B cell (primary cell): Measurements from ENCODE around the gene MAP4K5. TPM values are rescaled to one million over a fixed set of nuclear protein-coding genes. Genes with fewer than 3 reads are reported as not detected.

Source experiments
- ATAC-seq: fragments of 200-7000 bp; cut with Tn5 transposase; one replicate; pipeline ENCODE4 v1.10.0; 2021; ENCODE audit warnings: low read depth, mild to moderate bottlenecking, moderate number of reproducible peaks, moderate library complexity
- CTCF ChIA-PET: fragments of 350-600 bp; sonication (Branson Sonifier 250); formaldehyde crosslinking; loops from one replicate; lab custom pipeline; 2021; ENCODE audit warnings: antibody characterized with exemption, inconsistent platforms; lab: Charles Lee
- POLR2A ChIA-PET: fragments of 350-600 bp; sonication (Branson Sonifier 250); formaldehyde crosslinking; loops from one replicate; lab custom pipeline; 2021; ENCODE audit warnings: antibody characterized with exemption; lab: Charles Lee
- DNase-seq: peaks from one replicate; pipeline ENCODE4 v3.0.0; 2013
- H2AFZ ChIP-seq: 2 replicates; pipeline ENCODE4 v1.6.1; 2012; ENCODE audit warnings: mild to moderate bottlenecking, low read depth, low read length; ENCODE audit not compliant: insufficient read depth, poor library complexity, severe bottlenecking
- H3K27ac ChIP-seq, 2 donors: 1 replicate in 1 of 2; 2 replicates in 1 of 2; pipeline ENCODE4 v1.5.1; 2012 to 2013; ENCODE audit warnings: low read length in 2 of 2, mild to moderate bottlenecking in 2 of 2, moderate library complexity in 1 of 2
- H3K27me3 ChIP-seq, 4 experiments: fragments of 200-600 bp in 1 of 4; sonication (generic) in 1 of 4; replicated peaks in 1 of 4; 1 replicate in 2 of 4; 2 replicates in 2 of 4; pipeline versions ENCODE4 v1.6.1 to v1.7.0; 2013 to 2016; ENCODE audit warnings: low read length in 3 of 4, mild to moderate bottlenecking in 2 of 4, mixed read lengths in 1 of 4, moderate library complexity in 1 of 4; ENCODE audit not compliant: insufficient read depth in 4 of 4, control insufficient read depth in 3 of 4; ENCODE audit errors: control extremely low read depth in 1 of 4
- H3K36me3 ChIP-seq, 2 experiments: replicated peaks in 1 of 2; 1 replicate in 1 of 2; 2 replicates in 1 of 2; pipeline versions ENCODE4 v1.6.1 to v1.7.1; 2013; ENCODE audit warnings: low read length in 1 of 2; ENCODE audit not compliant: insufficient read depth in 2 of 2, control insufficient read depth in 1 of 2; ENCODE audit errors: control extremely low read depth in 1 of 2, extremely low read depth in 1 of 2
- H3K4me1 ChIP-seq, 2 donors: fragments of 200-600 bp in 1 of 2; sonication (generic) in 1 of 2; 1 replicate in 1 of 2; 2 replicates in 1 of 2; pipeline versions ENCODE4 v1.5.1 to v1.6.1; 2013 to 2017; ENCODE audit warnings: low read length in 2 of 2; ENCODE audit not compliant: control insufficient read depth in 2 of 2, insufficient read depth in 2 of 2
- H3K4me2 ChIP-seq: replicated peaks from 2 replicates; pipeline ENCODE3; 2012; ENCODE audit warnings: mild to moderate bottlenecking, low read depth, low read length; ENCODE audit not compliant: poor library complexity, severe bottlenecking
- H3K4me3 ChIP-seq, 5 experiments: fragments of 200-600 bp in 1 of 5; sonication (generic) in 1 of 5; 1 replicate in 3 of 5; 2 replicates in 2 of 5; pipeline versions ENCODE4 v1.5.1 to v1.7.0; 2011 to 2016; ENCODE audit warnings: low read length in 4 of 5, mild to moderate bottlenecking in 4 of 5, low read depth in 2 of 5, control low read depth in 1 of 5, moderate library complexity in 1 of 5; ENCODE audit not compliant: insufficient read depth in 1 of 5; ENCODE audit errors: control extremely low read depth in 1 of 5, extremely low read depth in 1 of 5
- H3K79me2 ChIP-seq: fragments of 200-600 bp; sonication (generic); one replicate; pipeline ENCODE4 v1.6.0; 2016; ENCODE audit warnings: low read length; ENCODE audit not compliant: control insufficient read depth, insufficient read depth
- H3K9ac ChIP-seq: fragments of 200-600 bp; sonication (generic); 2 replicates; pipeline ENCODE4 v1.6.1; 2017; ENCODE audit warnings: mild to moderate bottlenecking, low read length, moderate library complexity
- H3K9me3 ChIP-seq, 3 donors: one replicate each; pipeline versions ENCODE4 v1.6.1 to v1.7.1; 2013; ENCODE audit warnings: low read length in 2 of 3; ENCODE audit not compliant: control insufficient read depth in 2 of 3, insufficient read depth in 1 of 3; ENCODE audit errors: control extremely low read depth in 1 of 3
- H4K20me1 ChIP-seq: 2 replicates; pipeline ENCODE4 v1.6.0; 2012; ENCODE audit warnings: mild to moderate bottlenecking, low read length; ENCODE audit not compliant: insufficient read depth, control insufficient read depth, poor library complexity, severe bottlenecking
- H3K27ac Mint-ChIP-seq: one replicate; pipeline ENCODE4 v1.8.0; 2021; ENCODE audit warnings: mixed read lengths
- H3K27me3 Mint-ChIP-seq: one replicate; pipeline ENCODE4 v1.8.0; 2021; ENCODE audit warnings: mixed read lengths
- H3K4me1 Mint-ChIP-seq: one replicate; pipeline ENCODE4 v1.8.0; 2021; ENCODE audit warnings: mixed read lengths
- H3K4me3 Mint-ChIP-seq: one replicate; pipeline ENCODE4 v1.8.0; 2021; ENCODE audit warnings: mixed read lengths
- H3K9me3 Mint-ChIP-seq: one replicate; pipeline ENCODE4 v1.8.0; 2022; ENCODE audit warnings: mixed read lengths; ENCODE audit not compliant: insufficient read depth
- EZH2 ChIP-seq: IDR thresholded peaks from 2 replicates; pipeline ENCODE4 v1.6.1; 2012; ENCODE audit warnings: borderline replicate concordance, low read depth, mild to moderate bottlenecking, moderate library complexity, low read length; ENCODE audit not compliant: insufficient read depth, poor library complexity, severe bottlenecking
- WGBS: methylation state at CpG from one replicate; pipeline ENCODE4 v1.1.5; 2013; ENCODE audit warnings: missing lambda C conversion rate; ENCODE audit not compliant: insufficient coverage; 5-methylcytosine and 5-hydroxymethylcytosine counted together
- intact Hi-C: fragments of 100-400 bp; cut with micrococcal nuclease; formaldehyde crosslinking; loops from one replicate; pipeline ENCODE4 v1.10.0; 2022
- polyA plus RNA-seq: library from polyadenylated mRNA; depleted of rRNA; stranded (reverse); fragments of >200 nt; gene quantifications from 2 replicates; pipeline ENCODE4 v1.2.3, GENCODE V29; 2012
- total RNA-seq, 2 donors: library from RNA; stranded (reverse); fragments of 120-200 nt in 1 of 2; gene quantifications; 1 replicate in 1 of 2; 2 replicates in 1 of 2; pipeline versions ENCODE4 v1.2.3 to v1.2.4, GENCODE V29; 2013 to 2022
- TF ChIP-seq, protein P1 (sequence below): fragments of 200-600 bp; IDR thresholded peaks from one replicate; pipeline ENCODE4 v1.8.0; 2022; ENCODE audit warnings: antibody characterized with exemption, mild to moderate bottlenecking

MAP4K5 gene
- total and polyA plus RNA-seq, 2 donors (not counting 1 experiment from before 2014, with no cell fraction given), result 14.1 to 60.0 TPM

DNA sequence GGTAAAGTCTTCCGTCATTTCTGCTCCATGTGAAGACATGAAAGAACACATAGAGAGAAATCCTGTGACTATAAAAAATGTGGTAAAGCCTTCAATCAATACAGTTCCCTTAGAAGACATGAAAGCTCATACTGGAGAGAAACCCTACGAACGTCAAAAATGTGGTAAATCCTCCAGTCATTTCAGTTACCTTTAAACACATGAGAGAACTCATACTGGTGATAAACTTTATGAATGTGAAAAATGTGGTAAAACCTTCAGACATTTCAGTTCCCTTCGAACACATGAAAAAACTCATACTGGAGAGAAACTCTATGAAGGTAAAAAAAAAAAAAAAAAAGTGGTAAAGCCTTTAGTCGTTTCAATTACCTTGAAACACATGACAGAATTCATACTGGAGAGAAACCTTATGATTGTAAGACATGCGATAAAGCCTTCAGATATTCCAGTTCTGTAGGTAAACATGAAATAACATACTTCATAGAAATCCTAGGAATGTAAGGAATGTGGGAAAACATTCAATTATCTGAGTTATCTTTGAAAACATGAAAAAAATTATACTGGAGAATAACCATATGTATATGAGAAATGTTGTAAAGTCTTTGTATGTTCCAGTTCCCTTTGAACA is 60.4 kb downstream of the MAP4K5 start:
- POLR2A ChIA-PET, result no interaction called here
- Mint-ChIP-seq H3K27me3 (no peaks in the 10 kb centered on the region), H3K27ac (no peak overlapping the region), H3K9me3 (peaks cover 4% of the 10 kb centered on the region), H3K4me1 (no peaks in the 10 kb centered on the region), H3K4me3 (no peak overlapping the region)
- Histone ChIP-seq H4K20me1 (no peaks in the 10 kb centered on the region), H3K4me2 (no peak overlapping the region), H3K4me1 (no peaks in the 10 kb centered on the region), H3K79me2 (no peaks in the 10 kb centered on the region), H3K36me3 (peaks cover 28 to 59% of the 10 kb centered on the region in 2 experiments), H3K27ac (no peak overlapping the region), H3K9ac (no peak overlapping the region), H3K27me3 (no peaks in the 10 kb centered on the region), H3K9me3 (peaks cover 8 to 17% (median 13%) of the 10 kb centered on the region in 3 donors), H3K4me3 (no peak overlapping the region), H2AFZ (no peak overlapping the region)
- intact Hi-C loops, result no loop called here
- no peak for DNase-seq
- CTCF ChIA-PET, result no interaction called here
- no peak for ATAC-seq
- TF ChIP-seq, protein P1, sequence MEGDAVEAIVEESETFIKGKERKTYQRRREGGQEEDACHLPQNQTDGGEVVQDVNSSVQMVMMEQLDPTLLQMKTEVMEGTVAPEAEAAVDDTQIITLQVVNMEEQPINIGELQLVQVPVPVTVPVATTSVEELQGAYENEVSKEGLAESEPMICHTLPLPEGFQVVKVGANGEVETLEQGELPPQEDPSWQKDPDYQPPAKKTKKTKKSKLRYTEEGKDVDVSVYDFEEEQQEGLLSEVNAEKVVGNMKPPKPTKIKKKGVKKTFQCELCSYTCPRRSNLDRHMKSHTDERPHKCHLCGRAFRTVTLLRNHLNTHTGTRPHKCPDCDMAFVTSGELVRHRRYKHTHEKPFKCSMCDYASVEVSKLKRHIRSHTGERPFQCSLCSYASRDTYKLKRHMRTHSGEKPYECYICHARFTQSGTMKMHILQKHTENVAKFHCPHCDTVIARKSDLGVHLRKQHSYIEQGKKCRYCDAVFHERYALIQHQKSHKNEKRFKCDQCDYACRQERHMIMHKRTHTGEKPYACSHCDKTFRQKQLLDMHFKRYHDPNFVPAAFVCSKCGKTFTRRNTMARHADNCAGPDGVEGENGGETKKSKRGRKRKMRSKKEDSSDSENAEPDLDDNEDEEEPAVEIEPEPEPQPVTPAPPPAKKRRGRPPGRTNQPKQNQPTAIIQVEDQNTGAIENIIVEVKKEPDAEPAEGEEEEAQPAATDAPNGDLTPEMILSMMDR, result no peak
- TF ChIP-seq EZH2, result no peak
- no CpG with 5 or more reads among the region's 6 CpGs for WGBS

DNA sequence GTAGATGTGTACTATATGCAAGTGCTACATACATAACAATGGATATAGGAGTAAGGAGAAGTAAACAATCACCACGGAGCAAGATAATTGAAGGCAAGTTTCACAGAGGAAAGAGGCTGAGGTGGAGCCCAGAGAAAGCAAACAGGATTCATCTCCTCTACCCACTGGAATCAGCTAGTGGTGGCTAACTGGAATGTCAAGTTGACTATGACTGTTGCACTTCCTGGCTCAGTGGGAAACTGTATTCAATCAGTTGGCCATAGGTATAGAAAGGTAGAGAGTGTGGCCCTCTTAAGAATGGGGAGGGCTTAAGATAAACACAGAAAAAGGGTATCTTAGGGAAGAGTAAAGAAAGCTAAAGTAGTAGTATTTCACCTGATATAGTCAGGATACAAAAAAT is 62.4 kb downstream of the MAP4K5 start:
- Histone ChIP-seq H3K4me2 (no peak overlapping the region), H3K4me1 (no peaks in the 10 kb centered on the region), H3K27ac (no peak overlapping the region), H3K79me2 (no peaks in the 10 kb centered on the region), H4K20me1 (no peaks in the 10 kb centered on the region), H2AFZ (no peak overlapping the region), H3K27me3 (no peaks in the 10 kb centered on the region), H3K9ac (no peak overlapping the region), H3K9me3 (peaks cover 8 to 17% (median 13%) of the 10 kb centered on the region in 3 donors), H3K4me3 (no peak overlapping the region), H3K36me3 (peaks cover 31 to 65% of the 10 kb centered on the region in 2 experiments)
- Mint-ChIP-seq H3K27me3 (no peaks in the 10 kb centered on the region), H3K9me3 (peaks cover 4% of the 10 kb centered on the region), H3K27ac (peak overlapping the region; percentile 4), H3K4me3 (no peak overlapping the region), H3K4me1 (no peaks in the 10 kb centered on the region)
- intact Hi-C loops, result no loop called here
- ATAC-seq, result no peak
- TF ChIP-seq, protein P1, result no peak
- TF ChIP-seq EZH2, result no peak
- no peak for DNase-seq
- CTCF ChIA-PET, result no interaction called here
- POLR2A ChIA-PET, result no interaction called here
- no CpG with 5 or more reads among the region's 1 CpG for WGBS
